HepG2 (cell line): ENCODE measurements around the gene METTL22. TPM values are rescaled to one million over a fixed set of nuclear protein-coding genes. Genes with fewer than 3 reads are reported as not detected.

Experiments
- ATAC-seq: fragments of 200-7000 bp; cut with Tn5 transposase; 3 replicates; pipeline ENCODE4 v1.9.1; 2020; ENCODE audit warnings: mild to moderate bottlenecking, moderate library complexity
- BruUV-seq: library from RNA; stranded (reverse); fragments of 400-500 nt; replicated peaks from 2 replicates; lab custom pipeline; 2021; lab: Mats Ljungman, UMichigan
- CTCF ChIA-PET: fragments of 300-600 bp; formaldehyde crosslinking; extraction: SDS; loops from one replicate; lab custom pipeline; 2021; ENCODE audit warnings: low total read pairs, inconsistent platforms, low intra/inter-chr PET ratio; lab: Yijun Ruan, JAX
- POLR2A ChIA-PET: fragments of 350-600 bp; sonication (Branson Sonifier 250); formaldehyde crosslinking; loops from one replicate; lab custom pipeline; 2020; ENCODE audit warnings: antibody characterized with exemption, inconsistent platforms; lab: Yijun Ruan, JAX
- DNase-seq: peaks from one replicate; pipeline ENCODE4 v3.0.0-alpha.2; 2015; ENCODE audit warnings: low spot score
- FAIRE-seq: peaks from 3 replicates; lab custom pipeline; 2011; peaks lifted over from hg19 to GRCh38; lab: Jason Lieb, UNC
- H2AFZ ChIP-seq: one replicate; pipeline ENCODE4 v1.6.1; 2011; ENCODE audit warnings: low read length, inconsistent platforms
- H3K27ac ChIP-seq: fragments of 300-600 bp; 3 replicates; pipeline ENCODE4 v1.8.0; 2011; ENCODE audit warnings: mixed run types, mild to moderate bottlenecking, mixed read lengths, low read length, inconsistent platforms; ENCODE audit not compliant: insufficient read depth; ENCODE audit errors: extremely low read length
- H3K27me3 ChIP-seq, 2 experiments: fragments of 200-600 bp in 1 of 2; 2 replicates in 1 of 2; 3 replicates in 1 of 2; pipeline versions ENCODE4 v1.6.0 to v1.8.0; 2011; ENCODE audit warnings: low read length in 2 of 2, mild to moderate bottlenecking in 2 of 2, moderate library complexity in 2 of 2, inconsistent platforms in 1 of 2; ENCODE audit not compliant: insufficient read depth in 2 of 2, control insufficient read depth in 1 of 2
- H3K36me3 ChIP-seq, 2 experiments: fragments of 200-600 bp in 1 of 2; replicated peaks in 1 of 2; 2 replicates in 1 of 2; 3 replicates in 1 of 2; pipeline versions ENCODE4 v1.5.1 to v1.8.0; 2011; ENCODE audit warnings: low read length in 2 of 2, inconsistent platforms in 1 of 2; ENCODE audit not compliant: insufficient read depth in 2 of 2, control insufficient read depth in 1 of 2
- H3K4me1 ChIP-seq: 2 replicates; pipeline ENCODE4 v1.5.1; 2012; ENCODE audit warnings: low read length, inconsistent platforms; ENCODE audit not compliant: insufficient read depth
- H3K4me2 ChIP-seq: 2 replicates; pipeline ENCODE4 v1.6.0; 2011; ENCODE audit warnings: low read depth, low read length, inconsistent platforms
- H3K4me3 ChIP-seq, 3 experiments: fragments of 200-600 bp in 1 of 3; sonication (generic), shearing (Covaris generic) in 1 of 3; replicated peaks in 1 of 3; 2 replicates each; pipeline ENCODE4 v1.5.1; 2011 to 2016; ENCODE audit warnings: low read length in 3 of 3, inconsistent platforms in 2 of 3, low read depth in 2 of 3, mild to moderate bottlenecking in 2 of 3, control low read depth in 1 of 3, mixed read lengths in 1 of 3; ENCODE audit not compliant: insufficient read depth in 1 of 3
- H3K79me2 ChIP-seq: one replicate; pipeline ENCODE4 v1.6.1; 2011; ENCODE audit warnings: low read length, inconsistent platforms; ENCODE audit not compliant: insufficient read depth
- H3K9ac ChIP-seq: 2 replicates; pipeline ENCODE4 v1.6.0; 2011; ENCODE audit warnings: mild to moderate bottlenecking, low read depth, low read length, inconsistent platforms; ENCODE audit not compliant: insufficient read depth
- H3K9me3 ChIP-seq: 2 replicates; pipeline ENCODE4 v1.5.1; 2012; ENCODE audit warnings: mild to moderate bottlenecking, low read length
- H4K20me1 ChIP-seq: 2 replicates; pipeline ENCODE4 v1.6.0; 2011; ENCODE audit warnings: inconsistent platforms, mild to moderate bottlenecking, low read length, moderate library complexity; ENCODE audit not compliant: insufficient read depth
- FOSL2 ChIP-seq: sonication (generic); formaldehyde crosslinking; IDR thresholded peaks from 2 replicates; pipeline ENCODE4 v1.4.0; 2020; ENCODE audit warnings: missing genetic modification reagents
- HIC2 ChIP-seq: sonication (generic); formaldehyde crosslinking; IDR thresholded peaks from 2 replicates; pipeline ENCODE4 v1.9.0; 2022; ENCODE audit warnings: low read depth, missing genetic modification reagents
- MAFF ChIP-seq: IDR thresholded peaks from 2 replicates; pipeline ENCODE4 v1.6.1; 2011; ENCODE audit warnings: low read depth, low read length, improper control_type of control experiment
- RNF2 ChIP-seq: fragments of 450-650 bp; conservative IDR thresholded peaks from 2 replicates; pipeline ENCODE4 v1.6.1; 2016; ENCODE audit warnings: low read depth
- RXRA ChIP-seq: sonication (generic); formaldehyde crosslinking; IDR thresholded peaks from 2 replicates; pipeline ENCODE4 v1.5.1; 2020; ENCODE audit warnings: missing genetic modification reagents
- ZNF615 ChIP-seq: sonication (generic); formaldehyde crosslinking; IDR thresholded peaks from 2 replicates; pipeline ENCODE4 v1.5.0; 2020; ENCODE audit warnings: mild to moderate bottlenecking, missing genetic modification reagents, borderline replicate concordance
- ZNF770 ChIP-seq: sonication (generic); formaldehyde crosslinking; IDR thresholded peaks from 2 replicates; pipeline ENCODE4 v1.5.0; 2020; ENCODE audit warnings: mild to moderate bottlenecking, missing genetic modification reagents
- ZNF772 ChIP-seq: sonication (generic); formaldehyde crosslinking; IDR thresholded peaks from 2 replicates; pipeline ENCODE4 v1.5.0; 2020; ENCODE audit warnings: mild to moderate bottlenecking, missing genetic modification reagents
- ZNF891 ChIP-seq: sonication (generic); formaldehyde crosslinking; IDR thresholded peaks from 2 replicates; pipeline ENCODE4 v1.5.0; 2020; ENCODE audit warnings: mild to moderate bottlenecking, missing genetic modification reagents
- WGBS: methylation state at CpG from one replicate; pipeline ENCODE4 v1.1.6; 2017; ENCODE audit warnings: low lambda C conversion rate; 5-methylcytosine and 5-hydroxymethylcytosine counted together
- in situ Hi-C: cut with HindIII; loops from 2 replicates; pipeline ENCODE4 v1.10.0; 2017; ENCODE audit warnings: low pct_unique_long_range_greater_than_20kb; ENCODE audit not compliant: extremely low pct_ligation_motif_present
- intact Hi-C: fragments of 100-400 bp; cut with micrococcal nuclease; formaldehyde crosslinking; loops from one replicate; pipeline ENCODE4 v1.10.0; 2022; ENCODE audit not compliant: unreplicated experiment
- polyA plus RNA-seq, 8 experiments: library from polyadenylated mRNA; depleted of rRNA in 3 of 8; stranded (reverse) in 7 of 8; unstranded in 1 of 8; fragments of >200 nt; fragmentation: Illumina TruSeq in 4 of 8; extraction: Trizol in 4 of 8; gene quantifications; 2 replicates each; pipeline versions ENCODE4 v1.2.1 to v1.2.3, GENCODE V29; 2011 to 2016; ENCODE audit warnings: low read depth in 4 of 8, missing spikeins in 1 of 8, mixed read lengths in 1 of 8; ENCODE audit not compliant: insufficient read depth in 1 of 8
- total RNA-seq, 5 experiments: library from RNA; depleted of rRNA; stranded (reverse); fragments of >200 nt; fragmentation: Illumina TruSeq; extraction: Trizol; gene quantifications; 2 replicates each; pipeline ENCODE4 v1.2.3, GENCODE V29; 2016; ENCODE audit warnings: low read depth in 1 of 5
- TF ChIP-seq, protein P1 (sequence below), 2 experiments: fragments of 450-650 bp in 1 of 2; sonication (generic) in 1 of 2; formaldehyde crosslinking in 1 of 2; IDR thresholded peaks; 2 replicates each; pipeline versions ENCODE4 v1.6.1 to v1.8.0; 2016 to 2022; ENCODE audit warnings: antibody characterized with exemption in 1 of 2, mild to moderate bottlenecking in 1 of 2, missing genetic modification reagents in 1 of 2

METTL22 gene
- total and polyA plus RNA-seq, 2 of the 13 experiments (the other 11 are each of a cell fraction or from before 2014, with no cell fraction given) = 36.2 to 94.8 TPM

GRCh38 chr16:8577678-8578304, 43.7 kb upstream of the METTL22 start:
- 10% methylated on average over 10 of the region's 10 CpGs for WGBS
- no TSS peak for BruUV-seq
- no peak for FAIRE-seq
- peak; percentile 44 for ATAC-seq
- H3K27me3 ChIP-seq = peaks cover 3 to 15% of the 10 kb centered on the region in 2 experiments; a peak in 2 of 5 replicates
- H2AFZ ChIP-seq = no peak overlapping the region
- H3K4me2 ChIP-seq = peak overlapping the region; percentile 32
- DNase-seq = peak; percentile 33
- H3K9me3 ChIP-seq = no peaks in the 10 kb centered on the region
- H3K79me2 ChIP-seq = no peaks in the 10 kb centered on the region
- CTCF ChIA-PET = no interaction called here
- no peak overlapping the region for H3K4me3 ChIP-seq
- peaks cover 44% of the 10 kb centered on the region for H3K4me1 ChIP-seq
- H3K9ac ChIP-seq = no peak overlapping the region
- intact Hi-C loops = loop anchor here (10.0 kb wide), 1 partner anchor 557 kb away; no protein-coding TSS in a partner anchor
- no peak overlapping the region for H3K27ac ChIP-seq
- POLR2A ChIA-PET = no interaction called here
- H4K20me1 ChIP-seq = no peaks in the 10 kb centered on the region
- H3K36me3 ChIP-seq = no peaks in the 10 kb centered on the region
- in situ Hi-C loops = no loop called here
- TF ChIP-seq HIC2 (CRISPR knock-in tag) (no peak), RNF2 (0 out of 2 replicates have a peak, but pooled peaks have one; percentile 22), FOSL2 (0 out of 2 replicates have a peak, but pooled peaks have one; percentile 7), ZNF770 (no peak), MAFF (no peak), RXRA (CRISPR knock-in tag) (peak; percentile 61; the same call in 1 of the 2 replicates), ZNF891 (peak; percentile 33; the same call in 1 of the 2 replicates), ZNF772 (CRISPR knock-in tag) (peak; percentile 30; the same call in 1 of the 2 replicates), ZNF615 (CRISPR knock-in tag) (no peak)
- TF ChIP-seq, protein P1, sequence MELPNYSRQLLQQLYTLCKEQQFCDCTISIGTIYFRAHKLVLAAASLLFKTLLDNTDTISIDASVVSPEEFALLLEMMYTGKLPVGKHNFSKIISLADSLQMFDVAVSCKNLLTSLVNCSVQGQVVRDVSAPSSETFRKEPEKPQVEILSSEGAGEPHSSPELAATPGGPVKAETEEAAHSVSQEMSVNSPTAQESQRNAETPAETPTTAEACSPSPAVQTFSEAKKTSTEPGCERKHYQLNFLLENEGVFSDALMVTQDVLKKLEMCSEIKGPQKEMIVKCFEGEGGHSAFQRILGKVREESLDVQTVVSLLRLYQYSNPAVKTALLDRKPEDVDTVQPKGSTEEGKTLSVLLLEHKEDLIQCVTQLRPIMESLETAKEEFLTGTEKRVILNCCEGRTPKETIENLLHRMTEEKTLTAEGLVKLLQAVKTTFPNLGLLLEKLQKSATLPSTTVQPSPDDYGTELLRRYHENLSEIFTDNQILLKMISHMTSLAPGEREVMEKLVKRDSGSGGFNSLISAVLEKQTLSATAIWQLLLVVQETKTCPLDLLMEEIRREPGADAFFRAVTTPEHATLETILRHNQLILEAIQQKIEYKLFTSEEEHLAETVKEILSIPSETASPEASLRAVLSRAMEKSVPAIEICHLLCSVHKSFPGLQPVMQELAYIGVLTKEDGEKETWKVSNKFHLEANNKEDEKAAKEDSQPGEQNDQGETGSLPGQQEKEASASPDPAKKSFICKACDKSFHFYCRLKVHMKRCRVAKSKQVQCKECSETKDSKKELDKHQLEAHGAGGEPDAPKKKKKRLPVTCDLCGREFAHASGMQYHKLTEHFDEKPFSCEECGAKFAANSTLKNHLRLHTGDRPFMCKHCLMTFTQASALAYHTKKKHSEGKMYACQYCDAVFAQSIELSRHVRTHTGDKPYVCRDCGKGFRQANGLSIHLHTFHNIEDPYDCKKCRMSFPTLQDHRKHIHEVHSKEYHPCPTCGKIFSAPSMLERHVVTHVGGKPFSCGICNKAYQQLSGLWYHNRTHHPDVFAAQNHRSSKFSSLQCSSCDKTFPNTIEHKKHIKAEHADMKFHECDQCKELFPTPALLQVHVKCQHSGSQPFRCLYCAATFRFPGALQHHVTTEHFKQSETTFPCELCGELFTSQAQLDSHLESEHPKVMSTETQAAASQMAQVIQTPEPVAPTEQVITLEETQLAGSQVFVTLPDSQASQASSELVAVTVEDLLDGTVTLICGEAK (IDR thresholded peaks at IDR 0.05) = no peak
- TF ChIP-seq, protein P1 (CRISPR knock-in tag; IDR thresholded peaks at IDR 0.05) = 0 out of 2 replicates have a peak, but pooled peaks have one; percentile 26
